ENCODE measurements around the gene POMGNT2. TPM values are rescaled to one million over a fixed set of nuclear protein-coding genes. Genes with fewer than 3 reads are reported as not detected.

The POMGNT2 gene
- polyA plus RNA-seq, 1 of the 3 experiments (the other 2 are of a cell fraction): 20.6 TPM

DNA sequence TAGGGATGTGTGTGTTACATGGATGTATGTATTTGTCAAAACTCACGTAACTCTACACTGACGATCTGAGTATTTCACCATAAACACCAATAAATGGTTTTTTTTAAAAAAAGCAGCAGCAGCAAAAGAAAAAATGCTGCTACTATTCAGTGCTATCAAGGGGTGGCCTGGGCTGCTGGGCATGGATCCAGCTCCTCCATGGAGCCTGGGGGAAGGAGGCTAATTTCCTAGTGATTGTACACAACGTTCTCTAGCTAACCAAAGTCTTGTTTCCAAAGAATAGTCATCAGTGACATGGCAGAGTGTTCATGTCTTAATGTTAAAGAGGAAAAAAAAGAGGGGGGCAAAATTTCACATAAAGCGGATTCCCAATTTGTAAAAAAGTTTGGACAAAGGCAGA lies 29.0 kb downstream of the POMGNT2 start:
- no peak overlapping the region for H3K9ac ChIP-seq
- peak; percentile 64 for DNase-seq
- H3K27ac ChIP-seq (ENCODE audit: low read depth in 2 of 2, low read length in 1 of 2): no peak overlapping the region
- H3K4me1 ChIP-seq (ENCODE audit: control insufficient read depth in 1 of 2, insufficient read depth in 2 of 2, low read depth in 1 of 2, low read length in 1 of 2): peaks cover 0 to 16% of the 10 kb centered on the region in 2 experiments; a peak in 1 of 4 replicates
- no peak for TF ChIP-seq GABPA (IDR thresholded peaks at IDR 0.05; ENCODE audit: low read depth)
- TF ChIP-seq ZBTB33 (IDR thresholded peaks at IDR 0.05; ENCODE audit: borderline replicate concordance, low read depth): no peak
- no peak for TF ChIP-seq EZH2phosphoT487 (IDR thresholded peaks at IDR 0.05; ENCODE audit: borderline replicate concordance, low read depth)
- TF ChIP-seq FOSL2 (IDR thresholded peaks at IDR 0.05; ENCODE audit: borderline replicate concordance, low read depth): no peak
- no peak for TF ChIP-seq TEAD4 (IDR thresholded peaks at IDR 0.05; ENCODE audit: borderline replicate concordance, insufficient read depth)
- TF ChIP-seq JUND (IDR thresholded peaks at IDR 0.05): no peak
- ChIA-PET POLR2A (interaction anchor here (0.6 kb wide), 1 partner anchor 10 kb away, joined by 3 read pairs; no protein-coding TSS in a partner anchor), CTCF (interaction anchor here (1.7 kb wide), 1 partner anchor 115 kb away, joined by 8 read pairs; no protein-coding TSS in a partner anchor)
- H3K4me2 ChIP-seq: no peak overlapping the region
- H3K9me3 ChIP-seq: no peaks in the 10 kb centered on the region
- no peaks in the 10 kb centered on the region for H3K9me2 ChIP-seq
- no peaks in the 10 kb centered on the region for H3K36me3 ChIP-seq (replicated peaks in 1 of 2; ENCODE audit: control insufficient read depth in 1 of 2, insufficient read depth in 2 of 2, low read length in 1 of 2)
- H2AFZ ChIP-seq (ENCODE audit: low read depth): no peak overlapping the region
- WGBS (ENCODE audit: low lambda C conversion rate): 70% methylated on average over 4 of the region's 4 CpGs
- no peaks in the 10 kb centered on the region for H4K20me1 ChIP-seq (ENCODE audit: insufficient read depth)
- no peaks in the 10 kb centered on the region for H3F3A ChIP-seq (replicated peaks; ENCODE audit: insufficient read depth)
- no peak overlapping the region for H3K4me3 ChIP-seq (ENCODE audit: low read depth in 2 of 2, low read length in 1 of 2)
- H3K27me3 ChIP-seq (ENCODE audit: insufficient read depth): no peaks in the 10 kb centered on the region
- H3K79me2 ChIP-seq (ENCODE audit: insufficient read depth): no peaks in the 10 kb centered on the region

- H3K27ac ChIP-seq (ENCODE audit: low read depth in 2 of 2, low read length in 1 of 2): no peak overlapping the region
- H3K4me1 ChIP-seq (ENCODE audit: control insufficient read depth in 1 of 2, insufficient read depth in 2 of 2, low read depth in 1 of 2, low read length in 1 of 2): peaks cover 0 to 16% of the 10 kb centered on the region in 2 experiments; a peak in 1 of 4 replicates
- H3K4me2 ChIP-seq: no peak overlapping the region
- H3K36me3 ChIP-seq (replicated peaks in 1 of 2; ENCODE audit: control insufficient read depth in 1 of 2, insufficient read depth in 2 of 2, low read length in 1 of 2): no peaks in the 10 kb centered on the region
- CTCF ChIA-PET: interaction anchor here (1.7 kb wide), 1 partner anchor 115 kb away, joined by 8 read pairs; no protein-coding TSS in a partner anchor
- no peaks in the 10 kb centered on the region for H3K79me2 ChIP-seq (ENCODE audit: insufficient read depth)
- H3K4me3 ChIP-seq (ENCODE audit: low read depth in 2 of 2, low read length in 1 of 2): no peak overlapping the region
- no peak overlapping the region for H2AFZ ChIP-seq (ENCODE audit: low read depth)
- no peaks in the 10 kb centered on the region for H3K9me2 ChIP-seq
- no peaks in the 10 kb centered on the region for H3K9me3 ChIP-seq
- 64% methylated on average over 3 of the region's 5 CpGs for WGBS (ENCODE audit: low lambda C conversion rate)
- H3K9ac ChIP-seq: no peak overlapping the region
- POLR2A ChIA-PET: interaction anchor here (0.6 kb wide), 1 partner anchor 11 kb away, joined by 3 read pairs; no protein-coding TSS in a partner anchor
- H3F3A ChIP-seq (replicated peaks; ENCODE audit: insufficient read depth): no peaks in the 10 kb centered on the region
- no peak for DNase-seq
- no peaks in the 10 kb centered on the region for H4K20me1 ChIP-seq (ENCODE audit: insufficient read depth)
- no peaks in the 10 kb centered on the region for H3K27me3 ChIP-seq (ENCODE audit: insufficient read depth)
- TF ChIP-seq, protein P1, sequence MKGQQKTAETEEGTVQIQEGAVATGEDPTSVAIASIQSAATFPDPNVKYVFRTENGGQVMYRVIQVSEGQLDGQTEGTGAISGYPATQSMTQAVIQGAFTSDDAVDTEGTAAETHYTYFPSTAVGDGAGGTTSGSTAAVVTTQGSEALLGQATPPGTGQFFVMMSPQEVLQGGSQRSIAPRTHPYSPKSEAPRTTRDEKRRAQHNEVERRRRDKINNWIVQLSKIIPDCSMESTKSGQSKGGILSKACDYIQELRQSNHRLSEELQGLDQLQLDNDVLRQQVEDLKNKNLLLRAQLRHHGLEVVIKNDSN (IDR thresholded peaks at IDR 0.05; ENCODE audit: borderline replicate concordance, low read depth): no peak
- TF ChIP-seq, protein P2, sequence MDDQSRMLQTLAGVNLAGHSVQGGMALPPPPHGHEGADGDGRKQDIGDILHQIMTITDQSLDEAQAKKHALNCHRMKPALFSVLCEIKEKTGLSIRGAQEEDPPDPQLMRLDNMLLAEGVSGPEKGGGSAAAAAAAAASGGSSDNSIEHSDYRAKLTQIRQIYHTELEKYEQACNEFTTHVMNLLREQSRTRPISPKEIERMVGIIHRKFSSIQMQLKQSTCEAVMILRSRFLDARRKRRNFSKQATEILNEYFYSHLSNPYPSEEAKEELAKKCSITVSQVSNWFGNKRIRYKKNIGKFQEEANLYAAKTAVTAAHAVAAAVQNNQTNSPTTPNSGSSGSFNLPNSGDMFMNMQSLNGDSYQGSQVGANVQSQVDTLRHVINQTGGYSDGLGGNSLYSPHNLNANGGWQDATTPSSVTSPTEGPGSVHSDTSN (IDR thresholded peaks at IDR 0.05): no peak
- TF ChIP-seq RCOR1 (IDR thresholded peaks at IDR 0.05; ENCODE audit: low read length) (no peak), SIN3A (IDR thresholded peaks at IDR 0.05; ENCODE audit: borderline replicate concordance, low read depth, low read length) (no peak), ELF1 (IDR thresholded peaks at IDR 0.05) (no peak), RAD21 (IDR thresholded peaks at IDR 0.05; ENCODE audit: low read length) (no peak), ZBTB33 (IDR thresholded peaks at IDR 0.05; ENCODE audit: borderline replicate concordance, low read depth) (no peak), RXRA (IDR thresholded peaks at IDR 0.05; ENCODE audit: borderline replicate concordance, low read depth) (no peak), REST (IDR thresholded peaks at IDR 0.05; ENCODE audit: low read depth, low read length) (no peak), MXI1 (IDR thresholded peaks at IDR 0.05; ENCODE audit: low read depth, low read length) (no peak), GABPA (IDR thresholded peaks at IDR 0.05; ENCODE audit: low read depth) (no peak), FOXJ3 (CRISPR knock-in tag; IDR thresholded peaks at IDR 0.05) (no peak)
Measured at GRCh38 chr3:43075904-43076661, 29.8 kb downstream of the POMGNT2 start.
